HCEC 1CT (cell line): ENCODE data around the gene PCYT1A.
"Not testable (repeated sequence)": the region's sequence is repeated elsewhere in the genome, so short reads cannot be mapped to it uniquely, and the experiment has no call there.

Source experiments
- DNase-seq: peaks from one replicate; pipeline ENCODE4 v3.0.0-alpha.2; 2017

Gene PCYT1A

GRCh38 chr3:196287440-196288140 is at the start of gene PCYT1A:
Gene PCYT1A (minus strand): TSS chr3:196287726. CDS start chr3:196270531, 17,195 bp downstream.
- DNase-seq, result peak; percentile 94

GRCh38 chr3:196336319-196337145 is 49.0 kb upstream of the PCYT1A start:
- DNase-seq, result peak; percentile 59

GRCh38 chr3:196335503-196335948 is 48.0 kb upstream of the PCYT1A start:
- DNase-seq, result no peak

GRCh38 chr3:196334982-196335381 is 47.5 kb upstream of the PCYT1A start:
- DNase-seq, result no peak

GRCh38 chr3:196332168-196332567 is 44.6 kb upstream of the PCYT1A start:
- DNase-seq, result no peak

- no peak for DNase-seq
These were observed 39.9 kb upstream of the PCYT1A start for GRCh38 chr3:196327405-196327804.

GRCh38 chr3:196326936-196327335 is 39.4 kb upstream of the PCYT1A start:
- DNase-seq, result no peak

GRCh38 chr3:196323691-196324090 is 36.2 kb upstream of the PCYT1A start:
- DNase-seq, result no peak

GRCh38 chr3:196323016-196323415 is 35.5 kb upstream of the PCYT1A start:
- DNase-seq, result no peak

GRCh38 chr3:196321162-196321561 is 33.6 kb upstream of the PCYT1A start:
- DNase-seq, result no peak

GRCh38 chr3:196320137-196320536 is 32.6 kb upstream of the PCYT1A start:
- no peak for DNase-seq

GRCh38 chr3:196317687-196318467 is 30.4 kb upstream of the PCYT1A start, which contains the start of gene DYNLT2B:
Gene DYNLT2B (minus strand): TSS chr3:196318240. CDS start chr3:196318152, 88 bp downstream.
- peak; percentile 89 for DNase-seq

- not testable (repeated sequence) for DNase-seq
These were observed 29.5 kb upstream of the PCYT1A start for GRCh38 chr3:196316799-196317686.

- DNase-seq, result no peak
These were observed 28.3 kb upstream of the PCYT1A start for GRCh38 chr3:196315821-196316220.

- DNase-seq, result no peak
These were observed 27.1 kb upstream of the PCYT1A start for GRCh38 chr3:196314597-196314996.

GRCh38 chr3:196314086-196314485 is 26.6 kb upstream of the PCYT1A start:
- DNase-seq, result not testable (repeated sequence)

- not testable (repeated sequence) for DNase-seq
These were observed 15.4 kb upstream of the PCYT1A start for GRCh38 chr3:196302960-196303359.

GRCh38 chr3:196302551-196302950 is 15.0 kb upstream of the PCYT1A start:
- not testable (repeated sequence) for DNase-seq

- DNase-seq, result no peak
These were observed 11.0 kb upstream of the PCYT1A start for GRCh38 chr3:196298521-196298920.

GRCh38 chr3:196292286-196292923 is 4.9 kb upstream of the PCYT1A start:
- no peak for DNase-seq

GRCh38 chr3:196288141-196288460 is 575 bp upstream of the PCYT1A start:
- DNase-seq, result peak; percentile 21

- DNase-seq, result peak; percentile 27
These were observed 461 bp downstream of the PCYT1A start for GRCh38 chr3:196287090-196287439.
